Stomach (tissue), 4 donors: ENCODE results near the gene SMIM45.

Source experiments
- CTCF ChIP-seq, 7 experiments: fragments of 450-650 bp in 4 of 7; fragments of 200-600 bp in 3 of 7; sonication (generic) in 3 of 7; IDR thresholded peaks; one replicate each; pipeline ENCODE4 v1.5.1; 2016 to 2019; ENCODE audit warnings: antibody characterized with exemption in 7 of 7, control low read depth in 2 of 7, mild to moderate bottlenecking in 1 of 7
- EP300 ChIP-seq: sonication (generic); formaldehyde crosslinking; IDR thresholded peaks from one replicate; pipeline ENCODE4 v1.6.1; 2017; ENCODE audit warnings: antibody characterized with exemption
- POLR2A ChIP-seq, 4 donors: fragments of 450-650 bp; IDR thresholded peaks; one replicate each; pipeline ENCODE4 v1.6.1; 2016; ENCODE audit warnings: antibody characterized with exemption in 4 of 4, control low read depth in 2 of 4, mild to moderate bottlenecking in 1 of 4, moderate library complexity in 1 of 4
- POLR2AphosphoS5 ChIP-seq, 3 donors: sonication (generic); formaldehyde crosslinking; IDR thresholded peaks; one replicate each; pipeline ENCODE4 v1.6.1; 2016; ENCODE audit warnings: antibody characterized with exemption in 3 of 3

- TF ChIP-seq POLR2A (IDR thresholded peaks at IDR 0.05) = no peak
- TF ChIP-seq CTCF (IDR thresholded peaks at IDR 0.05) = no peak
- TF ChIP-seq POLR2AphosphoS5 (IDR thresholded peaks at IDR 0.05) = no peak
- no peak for TF ChIP-seq EP300
Observed at GRCh38 chr22:41995211-41995610, 43.3 kb downstream of the SMIM45 start.
